Mesenchymal stem cell (in vitro differentiated cells and primary cell): ENCODE data around the gene BORCS6.

Experiments
- DNase-seq: peaks from one replicate; pipeline ENCODE4 v3.0.0-alpha.2; 2013
- H2AFZ ChIP-seq: one replicate; pipeline ENCODE4 v1.6.1; 2013; ENCODE audit warnings: low read depth, mild to moderate bottlenecking, control low read depth, inconsistent platforms, low read length, moderate library complexity
- H2AK5ac ChIP-seq: 2 replicates; pipeline ENCODE4 v1.6.1; 2013; ENCODE audit warnings: low read length, moderate library complexity, mild to moderate bottlenecking, inconsistent platforms; ENCODE audit not compliant: severe bottlenecking
- H2BK120ac ChIP-seq: one replicate; pipeline ENCODE4 v1.6.1; 2013; ENCODE audit warnings: low read depth, mild to moderate bottlenecking, inconsistent platforms, low read length, moderate library complexity
- H2BK12ac ChIP-seq, 2 experiments: one replicate each; pipeline ENCODE4 v1.6.1; 2013; ENCODE audit warnings: inconsistent platforms in 2 of 2, low read length in 2 of 2, mild to moderate bottlenecking in 2 of 2, moderate library complexity in 2 of 2, control low read depth in 1 of 2
- H2BK15ac ChIP-seq: one replicate; pipeline ENCODE4 v1.6.1; 2013; ENCODE audit warnings: mild to moderate bottlenecking, low read depth, inconsistent platforms; ENCODE audit not compliant: poor library complexity, severe bottlenecking
- H2BK5ac ChIP-seq: 2 replicates; pipeline ENCODE4 v1.6.1; 2013; ENCODE audit warnings: low read depth, mild to moderate bottlenecking, low read length, control low read depth, inconsistent platforms; ENCODE audit not compliant: poor library complexity, severe bottlenecking
- H3K14ac ChIP-seq, 2 experiments: one replicate each; pipeline ENCODE4 v1.6.1; 2013; ENCODE audit warnings: inconsistent platforms in 2 of 2, low read length in 2 of 2, control low read depth in 1 of 2, mild to moderate bottlenecking in 1 of 2, moderate library complexity in 1 of 2
- H3K18ac ChIP-seq, 2 experiments: one replicate each; pipeline ENCODE4 v1.6.1; 2013; ENCODE audit warnings: inconsistent platforms in 2 of 2, low read length in 2 of 2, control low read depth in 1 of 2, low read depth in 1 of 2, mild to moderate bottlenecking in 1 of 2
- H3K23ac ChIP-seq, 2 experiments: one replicate each; pipeline ENCODE4 v1.6.1; 2013; ENCODE audit warnings: inconsistent platforms in 2 of 2, low read length in 2 of 2, mild to moderate bottlenecking in 2 of 2, moderate library complexity in 2 of 2, control low read depth in 1 of 2
- H3K27ac ChIP-seq: 2 replicates; pipeline ENCODE4 v1.5.1; 2013; ENCODE audit warnings: mild to moderate bottlenecking, moderate library complexity, low read length, control low read depth, inconsistent platforms; ENCODE audit not compliant: poor library complexity, severe bottlenecking
- H3K27me3 ChIP-seq, 2 experiments: 2 replicates each; pipeline versions ENCODE4 v1.6.1 to v1.7.0; 2013; ENCODE audit warnings: low read length in 2 of 2, mild to moderate bottlenecking in 2 of 2, moderate library complexity in 2 of 2, control low read depth in 1 of 2, inconsistent platforms in 1 of 2; ENCODE audit not compliant: control insufficient read depth in 1 of 2, insufficient read depth in 1 of 2
- H3K36me3 ChIP-seq, 2 experiments: 2 replicates each; pipeline versions ENCODE4 v1.6.1 to v1.7.0; 2013; ENCODE audit warnings: low read length in 2 of 2, control low read depth in 1 of 2, inconsistent platforms in 1 of 2, low read depth in 1 of 2, mild to moderate bottlenecking in 1 of 2; ENCODE audit not compliant: insufficient read depth in 2 of 2, control insufficient read depth in 1 of 2
- H3K4ac ChIP-seq, 2 experiments: one replicate each; pipeline ENCODE4 v1.6.1; 2013; ENCODE audit warnings: inconsistent platforms in 2 of 2, low read length in 2 of 2, mild to moderate bottlenecking in 2 of 2, moderate library complexity in 2 of 2, control low read depth in 1 of 2, low read depth in 1 of 2
- H3K4me1 ChIP-seq: 2 replicates; pipeline ENCODE4 v1.6.1; 2013; ENCODE audit warnings: low read depth, low read length, control low read depth; ENCODE audit not compliant: control insufficient read depth, insufficient read depth
- H3K4me2 ChIP-seq: 2 replicates; pipeline ENCODE4 v1.6.1; 2013; ENCODE audit warnings: low read length, mild to moderate bottlenecking, inconsistent platforms; ENCODE audit not compliant: poor library complexity, severe bottlenecking
- H3K4me3 ChIP-seq, 2 experiments: 2 replicates each; pipeline versions ENCODE4 v1.5.1 to v1.7.0; 2013; ENCODE audit warnings: low read length in 2 of 2, mild to moderate bottlenecking in 2 of 2, control low read depth in 1 of 2, low read depth in 1 of 2; ENCODE audit not compliant: insufficient read depth in 1 of 2
- H3K79me1 ChIP-seq: replicated peaks from 2 replicates; pipeline ENCODE4 v1.6.1; 2013; ENCODE audit warnings: mild to moderate bottlenecking, control low read depth, low read length, inconsistent platforms; ENCODE audit not compliant: poor library complexity, severe bottlenecking
- H3K9ac ChIP-seq: 2 replicates; pipeline ENCODE4 v1.7.0; 2013; ENCODE audit warnings: mild to moderate bottlenecking, low read length, moderate library complexity
- H3K9me3 ChIP-seq: 2 replicates; pipeline ENCODE4 v1.7.0; 2013; ENCODE audit warnings: mild to moderate bottlenecking, low read length; ENCODE audit not compliant: control insufficient read depth
- H4K8ac ChIP-seq: one replicate; pipeline ENCODE4 v1.6.1; 2013; ENCODE audit warnings: inconsistent platforms, mild to moderate bottlenecking, low read length, moderate library complexity
- H4K91ac ChIP-seq: one replicate; pipeline ENCODE4 v1.6.1; 2013; ENCODE audit warnings: mild to moderate bottlenecking, low read length, inconsistent platforms
- WGBS: methylation state at CpG from one replicate; pipeline ENCODE4 v1.1.7; 2013; ENCODE audit warnings: mixed read lengths; 5-methylcytosine and 5-hydroxymethylcytosine counted together

The BORCS6 gene

DNA sequence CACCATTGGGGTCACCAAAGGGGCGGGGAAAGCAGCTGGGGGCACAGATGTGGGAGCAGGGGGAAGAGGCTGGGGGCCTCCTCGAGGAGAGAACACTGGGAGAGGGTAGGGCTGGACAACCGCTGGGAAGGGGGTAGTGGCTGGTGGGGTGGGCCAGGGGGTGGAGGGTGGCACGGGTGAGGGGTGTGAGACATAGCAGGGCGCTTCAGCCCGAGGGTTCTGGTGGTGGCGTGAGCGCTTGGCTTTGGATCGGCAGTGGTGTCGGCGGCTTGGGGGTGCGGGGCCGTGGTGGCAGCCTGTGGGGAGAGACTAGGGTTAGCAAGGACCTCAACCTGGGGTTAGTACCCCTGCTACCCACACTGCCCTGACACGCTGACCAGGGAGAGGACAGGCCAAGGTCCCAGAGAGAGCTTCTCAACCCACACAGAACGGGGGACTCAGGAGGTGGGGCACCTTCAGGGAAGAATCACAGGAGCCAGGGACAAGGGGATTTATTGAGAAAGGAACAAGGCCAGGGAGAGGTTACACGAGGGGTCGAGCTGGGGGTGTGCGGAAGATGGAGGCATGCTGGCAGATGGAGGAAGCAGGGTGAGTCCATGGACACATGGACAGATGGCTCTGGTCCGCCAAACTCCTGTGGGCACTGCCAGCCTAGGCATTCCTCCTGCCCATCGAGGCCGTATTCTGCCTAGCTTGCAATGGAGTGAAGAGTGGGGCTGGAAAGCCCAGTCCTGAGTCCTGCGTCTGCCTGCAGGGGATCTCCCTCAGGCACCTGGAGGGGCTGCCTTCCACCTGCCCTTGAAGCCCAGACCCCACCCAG lies 46.2 kb downstream of the BORCS6 start:
- peaks cover 2% of the 10 kb centered on the region for H3K4me1 ChIP-seq
- no peak for DNase-seq
- H2AFZ ChIP-seq: no peak overlapping the region
- no peak overlapping the region for H3K27ac ChIP-seq
- no peak overlapping the region for H2BK5ac ChIP-seq
- no peak overlapping the region for H3K14ac ChIP-seq
- no peak overlapping the region for H4K91ac ChIP-seq
- no peak overlapping the region for H3K18ac ChIP-seq
- no peak overlapping the region for H3K4ac ChIP-seq
- H3K4me3 ChIP-seq: no peak overlapping the region
- no peak overlapping the region for H2AK5ac ChIP-seq
- H3K23ac ChIP-seq: no peak overlapping the region
- H3K4me2 ChIP-seq: no peak overlapping the region
- no peak overlapping the region for H4K8ac ChIP-seq
- 94% methylated on average over 22 of the region's 22 CpGs for WGBS
- no peak overlapping the region for H3K9ac ChIP-seq
- no peaks in the 10 kb centered on the region for H3K9me3 ChIP-seq
- no peaks in the 10 kb centered on the region for H3K27me3 ChIP-seq
- no peak overlapping the region for H2BK15ac ChIP-seq
- H2BK120ac ChIP-seq: no peak overlapping the region
- peaks cover 22% of the 10 kb centered on the region for H3K79me1 ChIP-seq
- H3K36me3 ChIP-seq: peaks cover 79 to 89% of the 10 kb centered on the region in 2 experiments
- H2BK12ac ChIP-seq: no peak overlapping the region

DNA sequence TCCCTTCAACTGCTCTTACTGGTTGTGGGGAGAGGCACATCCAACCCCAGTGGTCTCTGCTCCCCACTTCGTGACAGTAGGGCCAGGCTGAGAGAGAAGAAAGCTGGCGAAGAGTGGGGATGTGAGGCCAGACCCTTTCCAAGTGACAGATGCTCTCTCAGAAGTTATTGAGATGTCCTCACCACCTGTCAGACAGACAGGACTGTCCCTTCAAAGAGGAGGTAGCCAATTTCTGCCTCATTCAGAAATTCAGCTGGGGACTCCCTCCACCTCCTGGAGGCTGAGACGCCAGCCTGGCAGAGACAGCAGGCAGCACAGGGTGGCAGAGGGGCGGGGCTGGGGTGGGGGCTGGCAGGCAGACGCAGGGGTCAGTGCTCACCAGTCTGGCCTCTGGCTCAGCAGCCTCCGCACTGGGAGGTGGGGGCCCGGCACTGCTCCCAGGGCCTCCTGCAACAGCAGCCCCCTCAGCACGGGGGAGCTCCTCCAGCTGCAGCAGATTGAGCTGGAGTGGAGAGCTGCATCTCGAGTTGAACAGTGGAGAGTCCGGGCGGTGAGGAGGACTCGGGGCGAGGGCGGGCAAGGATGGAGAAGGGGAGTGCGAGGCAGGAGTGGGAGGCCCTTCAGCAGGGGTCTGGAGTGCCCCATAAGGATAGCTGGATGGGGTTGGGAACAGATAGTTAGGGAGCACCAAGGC lies 46.9 kb downstream of the BORCS6 start:
- Histone ChIP-seq H3K23ac (no peak overlapping the region), H4K91ac (no peak overlapping the region), H4K8ac (no peak overlapping the region), H3K27ac (no peak overlapping the region), H3K9ac (no peak overlapping the region), H3K9me3 (no peaks in the 10 kb centered on the region), H2BK12ac (no peak overlapping the region), H3K4me3 (no peak overlapping the region), H2AK5ac (no peak overlapping the region), H3K4ac (no peak overlapping the region), H2BK120ac (no peak overlapping the region), H2AFZ (no peak overlapping the region), H3K14ac (no peak overlapping the region), H2BK15ac (no peak overlapping the region), H3K27me3 (no peaks in the 10 kb centered on the region), H3K4me1 (peaks cover 3% of the 10 kb centered on the region), H3K4me2 (no peak overlapping the region), H3K79me1 (peaks cover 16% of the 10 kb centered on the region), H2BK5ac (no peak overlapping the region), H3K18ac (no peak overlapping the region), H3K36me3 (peaks cover 72 to 82% of the 10 kb centered on the region in 2 experiments)
- DNase-seq: no peak
- 95% methylated on average over 14 of the region's 15 CpGs for WGBS

- H3K14ac ChIP-seq: no peak overlapping the region
- H3K4ac ChIP-seq: no peak overlapping the region
- H2BK15ac ChIP-seq: peak overlapping the region; percentile 49
- H2AFZ ChIP-seq: no peak overlapping the region
- H3K9ac ChIP-seq: no peak overlapping the region
- H3K4me3 ChIP-seq: no peak overlapping the region
- H2BK12ac ChIP-seq: no peak overlapping the region
- no peak overlapping the region for H3K4me2 ChIP-seq
- H3K23ac ChIP-seq: no peak overlapping the region
- H4K8ac ChIP-seq: no peak overlapping the region
- H3K9me3 ChIP-seq: no peaks in the 10 kb centered on the region
- WGBS: 95% methylated on average over 23 of the region's 23 CpGs
- no peak for DNase-seq
- H4K91ac ChIP-seq: no peak overlapping the region
- peaks cover 10% of the 10 kb centered on the region for H3K79me1 ChIP-seq
- peaks cover 5% of the 10 kb centered on the region for H3K4me1 ChIP-seq
- no peaks in the 10 kb centered on the region for H3K27me3 ChIP-seq
- H3K27ac ChIP-seq: no peak overlapping the region
- no peak overlapping the region for H3K18ac ChIP-seq
- H3K36me3 ChIP-seq: peaks cover 65 to 75% of the 10 kb centered on the region in 2 experiments
- no peak overlapping the region for H2BK120ac ChIP-seq
- no peak overlapping the region for H2BK5ac ChIP-seq
- no peak overlapping the region for H2AK5ac ChIP-seq
Observed at GRCh38 chr17:8142158-8142886, 47.7 kb downstream of the BORCS6 start.

GRCh38 chr17:8141741-8142140 lies 48.2 kb downstream of the BORCS6 start:
- Histone ChIP-seq H3K4me3 (no peak overlapping the region), H3K9ac (no peak overlapping the region), H2BK5ac (no peak overlapping the region), H3K14ac (no peak overlapping the region), H3K4ac (no peak overlapping the region), H3K4me2 (no peak overlapping the region), H2AFZ (no peak overlapping the region), H3K27ac (no peak overlapping the region), H3K27me3 (no peaks in the 10 kb centered on the region), H3K23ac (no peak overlapping the region), H3K18ac (no peak overlapping the region), H4K91ac (no peak overlapping the region), H4K8ac (no peak overlapping the region), H3K36me3 (peaks cover 59 to 69% of the 10 kb centered on the region in 2 experiments), H2AK5ac (no peak overlapping the region), H2BK15ac (no peak overlapping the region), H2BK120ac (no peak overlapping the region), H2BK12ac (no peak overlapping the region), H3K79me1 (peaks cover 7% of the 10 kb centered on the region), H3K4me1 (peaks cover 5% of the 10 kb centered on the region), H3K9me3 (no peaks in the 10 kb centered on the region)
- WGBS: 96% methylated on average over 11 of the region's 11 CpGs
- no peak for DNase-seq
